Lung (tissue), 12 donors: ENCODE data around the gene NAIF1. TPM values are rescaled to one million over a fixed set of nuclear protein-coding genes. Genes with fewer than 3 reads are reported as not detected.

Experiments
- ATAC-seq: fragments of 200-7000 bp; cut with Tn5 transposase; one replicate; pipeline ENCODE4 v1.9.1; 2020; ENCODE audit warnings: moderate number of reproducible peaks; ENCODE audit not compliant: insufficient read depth, low FRiP score
- DNase-seq, 3 donors: peaks; one replicate each; pipeline ENCODE4 v3.0.0-alpha.2; 2013 to 2017
- H3K27ac ChIP-seq, 2 donors: one replicate each; pipeline ENCODE4 v1.5.1; 2013; ENCODE audit warnings: mild to moderate bottlenecking in 2 of 2, moderate library complexity in 2 of 2, control low read depth in 1 of 2, inconsistent platforms in 1 of 2, low read depth in 1 of 2, low read length in 1 of 2
- H3K27me3 ChIP-seq, 3 donors: one replicate each; pipeline ENCODE4 v1.5.1; 2013; ENCODE audit warnings: low read length in 2 of 3; ENCODE audit not compliant: control insufficient read depth in 3 of 3, insufficient read depth in 3 of 3
- H3K36me3 ChIP-seq, 4 donors: one replicate each; pipeline ENCODE4 v1.5.1; 2013; ENCODE audit warnings: low read length in 4 of 4, mild to moderate bottlenecking in 1 of 4, moderate library complexity in 1 of 4; ENCODE audit not compliant: control insufficient read depth in 4 of 4, insufficient read depth in 4 of 4
- H3K4me1 ChIP-seq, 5 donors: one replicate each; pipeline ENCODE4 v1.5.1; 2013; ENCODE audit warnings: low read length in 5 of 5, mild to moderate bottlenecking in 2 of 5, moderate library complexity in 1 of 5; ENCODE audit not compliant: control insufficient read depth in 5 of 5, insufficient read depth in 5 of 5
- H3K4me3 ChIP-seq: one replicate; pipeline ENCODE4 v1.5.1; 2013; ENCODE audit warnings: mild to moderate bottlenecking, control low read depth, moderate library complexity
- H3K9ac ChIP-seq, 2 donors: one replicate each; pipeline ENCODE4 v1.5.1; 2013; ENCODE audit warnings: low read length in 2 of 2, control low read depth in 1 of 2; ENCODE audit not compliant: insufficient read depth in 1 of 2
- H3K9me3 ChIP-seq, 4 donors: one replicate each; pipeline ENCODE4 v1.5.1; 2013; ENCODE audit warnings: low read length in 3 of 4, mild to moderate bottlenecking in 1 of 4, moderate library complexity in 1 of 4; ENCODE audit not compliant: control insufficient read depth in 4 of 4, insufficient read depth in 3 of 4
- CTCF ChIP-seq: IDR thresholded peaks from 2 replicates; pipeline ENCODE4 v1.5.1; 2012; ENCODE audit warnings: mild to moderate bottlenecking; ENCODE audit errors: control extremely low read depth, extremely low read depth
- WGBS, 2 donors: extraction: QIAGEN DNeasy Blood & Tissue Kit; methylation state at CpG; one replicate each; pipeline ENCODE4 v1.1.7; 2013; 5-methylcytosine and 5-hydroxymethylcytosine counted together
- polyA plus RNA-seq, 2 donors: library from polyadenylated mRNA; stranded (reverse); fragments of 200-250 nt; gene quantifications; one replicate each; pipeline ENCODE4 v1.2.1, GENCODE V29; 2013
- total RNA-seq, 2 donors: library from RNA; depleted of rRNA in 1 of 2; stranded (reverse); fragments of >200 nt in 1 of 2; gene quantifications; one replicate each; pipeline ENCODE4 v1.2.1, GENCODE V29; 2014 to 2021
- donor health status: control.
- donor health status: control.
- donor health status: Bipolar disorder and iron deficiency.
- donor health status: healthy.
- donor health status: DM: yes; HTN: yes; CAD: no.

Gene NAIF1
- total and polyA plus RNA-seq, 4 donors = 7.2 to 9.4 (median 8.8) TPM

GRCh38 chr9:128109050-128109709 is 42.1 kb upstream of the NAIF1 start:
- Histone ChIP-seq H3K36me3 (peaks cover 4 to 41% (median 25%) of the 10 kb centered on the region in 4 donors), H3K9me3 (peaks cover 0 to 3% (median 0%) of the 10 kb centered on the region in 4 donors), H3K27me3 (no peaks in the 10 kb centered on the region), H3K4me3 (no peak overlapping the region), H3K4me1 (peaks cover 0 to 3% (median 0%) of the 10 kb centered on the region in 5 donors), H3K9ac (no peak overlapping the region), H3K27ac (no peak overlapping the region)
- no peak for ATAC-seq
- DNase-seq = no peak
- WGBS, 2 donors = 71 to 84% methylated on average over 20 of the region's 20 CpGs
- no peak for TF ChIP-seq CTCF

GRCh38 chr9:128108269-128109049 is 41.3 kb upstream of the NAIF1 start:
- Histone ChIP-seq H3K4me3 (no peak overlapping the region), H3K4me1 (peaks cover 0 to 7% (median 0%) of the 10 kb centered on the region in 5 donors), H3K27me3 (no peaks in the 10 kb centered on the region), H3K9ac (no peak overlapping the region), H3K27ac (no peak overlapping the region), H3K36me3 (peaks cover 12 to 47% (median 30%) of the 10 kb centered on the region in 4 donors), H3K9me3 (no peaks in the 10 kb centered on the region)
- DNase-seq = no peak
- no peak for ATAC-seq
- no peak for TF ChIP-seq CTCF
- WGBS, 2 donors = 85 to 89% methylated on average over 15 of the region's 15 CpGs

GRCh38 chr9:128107468-128108268 is 40.5 kb upstream of the NAIF1 start:
- ATAC-seq (no peak), DNase-seq (no peak)
- Histone ChIP-seq H3K4me1 (peaks cover 0 to 8% (median 0%) of the 10 kb centered on the region in 5 donors), H3K9me3 (no peaks in the 10 kb centered on the region), H3K27ac (no peak overlapping the region), H3K27me3 (no peaks in the 10 kb centered on the region), H3K9ac (no peak overlapping the region), H3K4me3 (no peak overlapping the region), H3K36me3 (peaks cover 12 to 53% (median 35%) of the 10 kb centered on the region in 4 donors)
- TF ChIP-seq CTCF = no peak
- WGBS, 2 donors = 87 to 93% methylated on average over 18 of the region's 18 CpGs
